Transverse colon (tissue), 4 donors: ENCODE data around the gene PTPN2. TPM values are rescaled to one million over a fixed set of nuclear protein-coding genes. Genes with fewer than 3 reads are reported as not detected.

Source experiments
- DNase-seq: peaks from one replicate; pipeline ENCODE4 v3.0.0-alpha.2; 2019
- H3K27ac ChIP-seq, 4 donors: fragments of 200-600 bp; sonication (generic); 2 replicates each; pipeline ENCODE4 v1.5.1; 2016 to 2018; ENCODE audit warnings: inconsistent platforms in 4 of 4
- H3K27me3 ChIP-seq: fragments of 200-600 bp; sonication (generic); 2 replicates; pipeline ENCODE4 v1.5.1; 2017; ENCODE audit warnings: inconsistent platforms
- H3K36me3 ChIP-seq, 4 donors: fragments of 200-600 bp; sonication (generic); 2 replicates each; pipeline ENCODE4 v1.5.1; 2017 to 2019; ENCODE audit warnings: inconsistent platforms in 4 of 4
- H3K4me1 ChIP-seq, 4 donors: fragments of 200-600 bp; sonication (generic); 2 replicates each; pipeline ENCODE4 v1.5.1; 2017 to 2020; ENCODE audit warnings: inconsistent platforms in 4 of 4
- H3K4me3 ChIP-seq, 4 donors: fragments of 200-600 bp; sonication (generic); 1 replicate in 1 of 4; 2 replicates in 3 of 4; pipeline versions ENCODE4 v1.5.1 to v1.6.1; 2017 to 2019; ENCODE audit warnings: inconsistent platforms in 4 of 4
- H3K9me3 ChIP-seq, 2 donors: fragments of 200-600 bp; sonication (generic); 2 replicates each; pipeline ENCODE4 v1.5.1; 2017 to 2019; ENCODE audit warnings: inconsistent platforms in 2 of 2
- CTCF ChIP-seq, 5 experiments: fragments of 200-600 bp in 3 of 5; fragments of 450-650 bp in 2 of 5; sonication (generic) in 3 of 5; IDR thresholded peaks; 1 replicate in 2 of 5; 2 replicates in 3 of 5; pipeline ENCODE4 v1.5.1; 2016 to 2017; ENCODE audit warnings: antibody characterized with exemption in 5 of 5, inconsistent platforms in 3 of 5, mild to moderate bottlenecking in 2 of 5, moderate library complexity in 1 of 5
- EP300 ChIP-seq: sonication (generic); formaldehyde crosslinking; IDR thresholded peaks from one replicate; pipeline ENCODE4 v1.6.1; 2017; ENCODE audit warnings: antibody characterized with exemption, low read depth
- POLR2A ChIP-seq: fragments of 450-650 bp; IDR thresholded peaks from one replicate; pipeline ENCODE4 v1.6.1; 2016; ENCODE audit warnings: antibody characterized with exemption, mild to moderate bottlenecking, moderate library complexity
- POLR2AphosphoS5 ChIP-seq, 3 donors: sonication (generic); formaldehyde crosslinking; IDR thresholded peaks; one replicate each; pipeline ENCODE4 v1.6.1; 2016; ENCODE audit warnings: antibody characterized with exemption in 3 of 3
- WGBS, 2 donors: methylation state at CpG; one replicate each; pipeline ENCODE4 v1.1.5; 2018; ENCODE audit warnings: low coverage in 1 of 2; 5-methylcytosine and 5-hydroxymethylcytosine counted together
- in situ Hi-C, 4 donors: fragments of 200-750 bp; cut with MboI; loops; one replicate each; pipeline versions ENCODE4 v1.15.0 to v1.15.1; 2017; ENCODE audit warnings: low sequenced_read_pairs in 3 of 4, low pct_ligation_motif_present in 1 of 4, low pct_unique_long_range_greater_than_20kb in 1 of 4
- intact Hi-C: fragments of 100-400 bp; cut with DNase I; formaldehyde crosslinking; loops from one replicate; pipeline ENCODE4 v1.15.1; 2023; ENCODE audit warnings: low total_unique reads
- total RNA-seq, 4 donors: library from RNA; depleted of rRNA; stranded (reverse); fragments of >200 nt; gene quantifications; one replicate each; pipeline ENCODE4 v1.1.0, GENCODE V29; 2016

Gene PTPN2
- total RNA-seq, 4 donors from 2014 or later = 10.5 to 65.7 (median 46.1) TPM

DNA sequence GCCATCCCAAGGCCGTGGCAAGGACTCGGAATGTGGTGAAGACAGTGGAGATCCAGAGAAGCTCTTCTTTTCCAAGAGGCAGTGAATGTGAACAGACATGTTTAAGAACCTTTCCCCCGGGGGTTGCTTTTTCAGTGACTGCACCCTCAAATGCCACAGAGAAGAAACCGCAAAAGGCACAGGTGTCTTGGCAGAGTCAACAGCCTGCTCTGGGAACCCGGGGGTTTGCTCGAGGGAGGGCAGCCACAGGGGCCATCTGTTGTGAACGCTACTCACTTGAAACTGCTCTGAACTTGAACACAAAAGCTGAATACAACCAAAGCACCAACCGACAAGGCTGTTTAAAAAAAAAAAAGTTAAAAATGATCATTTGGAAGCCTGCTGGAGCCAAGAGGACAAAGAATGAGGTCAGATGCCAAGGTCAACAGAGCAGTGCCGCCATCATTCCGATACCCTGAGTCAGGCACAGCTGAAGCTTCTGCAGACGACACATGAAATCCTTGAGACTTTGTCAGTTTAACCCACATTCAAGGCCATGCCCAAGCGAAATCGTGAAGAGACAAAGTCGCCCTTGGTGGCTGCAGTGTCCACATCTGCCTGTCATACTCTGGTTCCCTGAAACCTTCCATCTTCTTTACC is 133.8 kb downstream of the PTPN2 start:
- Histone ChIP-seq H3K4me1 (no peaks in the 10 kb centered on the region), H3K9me3 (no peaks in the 10 kb centered on the region), H3K27ac (no peak overlapping the region), H3K36me3 (no peaks in the 10 kb centered on the region), H3K4me3 (no peak overlapping the region), H3K27me3 (no peaks in the 10 kb centered on the region)
- DNase-seq = peak; percentile 40
- 78 to 80% methylated on average over 13 to 14 of the region's 14 CpGs for WGBS, 2 donors
- intact Hi-C loops (no loop called here), in situ Hi-C loops (loop anchor here in 1 of 4 donors (10.0 kb wide), 1 partner anchor 65 kb away; no protein-coding TSS in a partner anchor)
- TF ChIP-seq POLR2A (no peak), EP300 (no peak), CTCF (IDR thresholded peaks at IDR 0.05) (no peak), POLR2AphosphoS5 (IDR thresholded peaks at IDR 0.05) (no peak)

- 73 to 78% methylated on average over 11 to 13 of the region's 13 CpGs for WGBS, 2 donors
- in situ Hi-C loops (loop anchor here in 3 of 4 donors (10.0 to 25.0 kb wide), 3 partner anchors 146 to 413 kb away; no protein-coding TSS in a partner anchor), intact Hi-C loops (no loop called here)
- no peak overlapping the region for H3K4me3 ChIP-seq
- TF ChIP-seq EP300 (no peak), POLR2A (no peak), CTCF (IDR thresholded peaks at IDR 0.05) (no peak), POLR2AphosphoS5 (IDR thresholded peaks at IDR 0.05) (no peak)
- no peak overlapping the region for H3K27ac ChIP-seq
- DNase-seq = no peak
- no peaks in the 10 kb centered on the region for H3K27me3 ChIP-seq
- H3K36me3 ChIP-seq = no peaks in the 10 kb centered on the region
- H3K4me1 ChIP-seq = no peaks in the 10 kb centered on the region
- no peaks in the 10 kb centered on the region for H3K9me3 ChIP-seq
Measured at GRCh38 chr18:12749121-12749520, 134.9 kb downstream of the PTPN2 start.

GRCh38 chr18:12748671-12749070 is 135.4 kb downstream of the PTPN2 start:
- H3K4me1 ChIP-seq = no peaks in the 10 kb centered on the region
- no peaks in the 10 kb centered on the region for H3K9me3 ChIP-seq
- WGBS, 2 donors = 87 to 89% methylated on average over 4 to 5 of the region's 5 CpGs
- no peak overlapping the region for H3K4me3 ChIP-seq
- intact Hi-C loops (no loop called here), in situ Hi-C loops (loop anchor here in 3 of 4 donors (10.0 to 25.0 kb wide), 3 partner anchors 146 to 414 kb away; no protein-coding TSS in a partner anchor)
- no peak for DNase-seq
- H3K27ac ChIP-seq = no peak overlapping the region
- TF ChIP-seq POLR2AphosphoS5 (IDR thresholded peaks at IDR 0.05) (no peak), EP300 (no peak), CTCF (IDR thresholded peaks at IDR 0.05) (no peak), POLR2A (no peak)
- H3K36me3 ChIP-seq = no peaks in the 10 kb centered on the region
- H3K27me3 ChIP-seq = no peaks in the 10 kb centered on the region

GRCh38 chr18:12747530-12748315 is 136.3 kb downstream of the PTPN2 start:
- in situ Hi-C loops = loop anchor here in 3 of 4 donors (10.0 to 25.0 kb wide), 3 partner anchors 147 to 415 kb away; no protein-coding TSS in a partner anchor
- intact Hi-C loops = no loop called here
- 85 to 89% methylated on average over 4 to 8 of the region's 8 CpGs for WGBS, 2 donors

More at GRCh38 chr18:12747530-12748315, 136.3 kb downstream of the PTPN2 start:
- Histone ChIP-seq H3K36me3 (no peaks in the 10 kb centered on the region), H3K4me1 (no peaks in the 10 kb centered on the region), H3K9me3 (no peaks in the 10 kb centered on the region), H3K4me3 (no peak overlapping the region), H3K27ac (no peak overlapping the region), H3K27me3 (no peaks in the 10 kb centered on the region)
- TF ChIP-seq CTCF (IDR thresholded peaks at IDR 0.05) = no peak
- no peak for TF ChIP-seq POLR2A
- TF ChIP-seq POLR2AphosphoS5 (IDR thresholded peaks at IDR 0.05) = no peak
- no peak for TF ChIP-seq EP300
- no peak for DNase-seq
